Neural progenitor cell (in vitro differentiated cells): ENCODE measurements around the gene LRRC75A.

Experiments used
- EZH2 ChIP-seq: fragments of 200-600 bp; sonication (generic); IDR thresholded peaks from 2 replicates; pipeline ENCODE4 v1.6.1; 2017; ENCODE audit warnings: antibody characterized with exemption, mild to moderate bottlenecking, moderate library complexity
- EZH2phosphoT487 ChIP-seq: fragments of 200-600 bp; sonication (generic); IDR thresholded peaks from 2 replicates; pipeline ENCODE4 v1.6.1; 2017; ENCODE audit warnings: antibody characterized with exemption
- TF ChIP-seq, protein P1 (sequence below): fragments of 200-600 bp; sonication (generic); IDR thresholded peaks from 2 replicates; pipeline ENCODE4 v1.5.1; 2017; ENCODE audit warnings: antibody characterized with exemption, mild to moderate bottlenecking

DNA sequence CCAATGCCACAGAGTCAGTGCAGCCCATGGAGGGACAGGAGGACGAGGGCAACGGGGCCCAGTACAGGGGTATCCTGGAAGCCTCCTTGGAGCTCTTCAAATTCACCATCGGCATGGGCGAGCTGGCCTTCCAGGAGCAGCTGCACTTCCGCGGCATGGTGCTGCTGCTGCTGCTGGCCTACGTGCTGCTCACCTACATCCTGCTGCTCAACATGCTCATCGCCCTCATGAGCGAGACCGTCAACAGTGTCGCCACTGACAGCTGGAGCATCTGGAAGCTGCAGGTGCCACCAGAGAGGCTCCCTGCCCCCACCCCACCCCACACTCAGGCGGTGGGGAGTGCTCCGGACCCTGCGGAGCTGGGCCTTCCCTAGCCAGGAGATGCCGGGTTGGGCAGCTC, 60.0 kb downstream of the LRRC75A start:
- TF ChIP-seq, protein P1, sequence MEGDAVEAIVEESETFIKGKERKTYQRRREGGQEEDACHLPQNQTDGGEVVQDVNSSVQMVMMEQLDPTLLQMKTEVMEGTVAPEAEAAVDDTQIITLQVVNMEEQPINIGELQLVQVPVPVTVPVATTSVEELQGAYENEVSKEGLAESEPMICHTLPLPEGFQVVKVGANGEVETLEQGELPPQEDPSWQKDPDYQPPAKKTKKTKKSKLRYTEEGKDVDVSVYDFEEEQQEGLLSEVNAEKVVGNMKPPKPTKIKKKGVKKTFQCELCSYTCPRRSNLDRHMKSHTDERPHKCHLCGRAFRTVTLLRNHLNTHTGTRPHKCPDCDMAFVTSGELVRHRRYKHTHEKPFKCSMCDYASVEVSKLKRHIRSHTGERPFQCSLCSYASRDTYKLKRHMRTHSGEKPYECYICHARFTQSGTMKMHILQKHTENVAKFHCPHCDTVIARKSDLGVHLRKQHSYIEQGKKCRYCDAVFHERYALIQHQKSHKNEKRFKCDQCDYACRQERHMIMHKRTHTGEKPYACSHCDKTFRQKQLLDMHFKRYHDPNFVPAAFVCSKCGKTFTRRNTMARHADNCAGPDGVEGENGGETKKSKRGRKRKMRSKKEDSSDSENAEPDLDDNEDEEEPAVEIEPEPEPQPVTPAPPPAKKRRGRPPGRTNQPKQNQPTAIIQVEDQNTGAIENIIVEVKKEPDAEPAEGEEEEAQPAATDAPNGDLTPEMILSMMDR: no peak
- TF ChIP-seq EZH2 (no peak), EZH2phosphoT487 (no peak)
